Medulla oblongata (tissue), 1 donor: ENCODE data around the gene MYLK3.

Experiments
- DNase-seq: peaks from one replicate; pipeline ENCODE4 v3.0.0-alpha.2; 2015; ENCODE audit errors: extremely low spot score

The MYLK3 gene

GRCh38 chr16:46757339-46758050, 9.4 kb upstream of the MYLK3 start:
- no peak for DNase-seq

- no peak for DNase-seq
These were observed 8.6 kb upstream of the MYLK3 start for GRCh38 chr16:46756772-46757171.

- no peak for DNase-seq
These were observed 4.9 kb upstream of the MYLK3 start for GRCh38 chr16:46753015-46753414.

GRCh38 chr16:46751381-46751780, 3.2 kb upstream of the MYLK3 start:
- DNase-seq = no peak

- DNase-seq = no peak
These were observed 896 bp upstream of the MYLK3 start for GRCh38 chr16:46748775-46749705.

GRCh38 chr16:46746821-46747776, 1.0 kb downstream of the MYLK3 start:
- DNase-seq = no peak

- no peak for DNase-seq
These were observed 2.5 kb downstream of the MYLK3 start for GRCh38 chr16:46745617-46746016.

GRCh38 chr16:46743232-46743719, 4.9 kb downstream of the MYLK3 start:
- DNase-seq = peak; percentile 65

- DNase-seq = no peak
These were observed 8.2 kb downstream of the MYLK3 start for GRCh38 chr16:46739934-46740333.

- DNase-seq = no peak
These were observed 10.4 kb downstream of the MYLK3 start for GRCh38 chr16:46737621-46738214.

GRCh38 chr16:46736695-46737094, 11.4 kb downstream of the MYLK3 start:
- DNase-seq = no peak

- no peak for DNase-seq
These were observed 14.8 kb downstream of the MYLK3 start for GRCh38 chr16:46733319-46733830.

- no peak for DNase-seq
These were observed 15.6 kb downstream of the MYLK3 start for GRCh38 chr16:46732561-46732960.

- DNase-seq = no peak
These were observed 16.2 kb downstream of the MYLK3 start for GRCh38 chr16:46731691-46732555.

- DNase-seq = no peak
These were observed 17.1 kb downstream of the MYLK3 start for GRCh38 chr16:46730801-46731690.

- DNase-seq = no peak
These were observed 18.0 kb downstream of the MYLK3 start for GRCh38 chr16:46730126-46730525.

GRCh38 chr16:46729326-46729995, 18.7 kb downstream of the MYLK3 start:
- no peak for DNase-seq

GRCh38 chr16:46728806-46729205, 19.3 kb downstream of the MYLK3 start:
- no peak for DNase-seq
